Panc1 (cell line): ENCODE results near the gene SMIM38. TPM values are rescaled to one million over a fixed set of nuclear protein-coding genes. Genes with fewer than 3 reads are reported as not detected.

Source experiments
- ATAC-seq: fragments of 200-7000 bp; cut with Tn5 transposase; 2 replicates; pipeline ENCODE4 v1.9.1; 2020; ENCODE audit warnings: mild to moderate bottlenecking, moderate library complexity
- BruUV-seq: library from RNA; stranded (reverse); fragments of 400-500 nt; replicated peaks from 2 replicates; lab custom pipeline; 2021; lab: Mats Ljungman, UMichigan
- CTCF ChIA-PET: fragments of 300-600 bp; sonication (Branson Sonifier 250); formaldehyde crosslinking; loops from one replicate; lab custom pipeline; 2022; ENCODE audit warnings: antibody characterized with exemption; lab: Charles Lee
- POLR2A ChIA-PET: fragments of 300-600 bp; sonication (Branson Sonifier 250); formaldehyde crosslinking; loops from one replicate; lab custom pipeline; 2022; ENCODE audit warnings: antibody characterized with exemption; lab: Charles Lee
- DNase-seq: peaks from one replicate; pipeline ENCODE4 v3.0.0-alpha.2; 2010; ENCODE audit warnings: low read depth, low spot score
- H3K27ac ChIP-seq: 2 replicates; pipeline ENCODE4 v1.5.1; 2011; ENCODE audit warnings: mild to moderate bottlenecking, low read length, inconsistent platforms
- H3K27me3 ChIP-seq: fragments of 200-500 bp; sonication (Bioruptor generic); 2 replicates; pipeline ENCODE4 v1.6.0; 2014; ENCODE audit warnings: low read length, inconsistent platforms; ENCODE audit not compliant: control insufficient read depth, insufficient read depth
- H3K36me3 ChIP-seq: fragments of 200-500 bp; sonication (Bioruptor generic); 2 replicates; pipeline ENCODE4 v1.5.1; 2014; ENCODE audit warnings: inconsistent platforms, mild to moderate bottlenecking, low read length, moderate library complexity; ENCODE audit not compliant: control insufficient read depth, insufficient read depth
- H3K4me1 ChIP-seq: 2 replicates; pipeline ENCODE4 v1.5.1; 2011; ENCODE audit warnings: inconsistent platforms, mild to moderate bottlenecking, low read length, moderate library complexity; ENCODE audit not compliant: control insufficient read depth, insufficient read depth
- H3K4me3 ChIP-seq, 2 experiments: 2 replicates each; pipeline ENCODE4 v1.5.1; 2011 to 2012; ENCODE audit warnings: low read depth in 2 of 2, low read length in 2 of 2, mild to moderate bottlenecking in 2 of 2, inconsistent platforms in 1 of 2, moderate library complexity in 1 of 2
- H3K9me3 ChIP-seq: fragments of 200-500 bp; sonication (Bioruptor generic); 2 replicates; pipeline ENCODE4 v1.5.1; 2014; ENCODE audit warnings: low read depth, mild to moderate bottlenecking, inconsistent platforms, low read length, moderate library complexity; ENCODE audit not compliant: control insufficient read depth, insufficient read depth
- POLR2AphosphoS5 ChIP-seq: IDR thresholded peaks from 2 replicates; pipeline ENCODE4 v1.6.1; 2012; ENCODE audit warnings: mild to moderate bottlenecking, low read depth, low read length, moderate library complexity
- SIN3A ChIP-seq: IDR thresholded peaks from 2 replicates; pipeline ENCODE4 v1.6.1; 2012; ENCODE audit warnings: low read depth, mild to moderate bottlenecking, low read length, moderate library complexity, borderline replicate concordance; ENCODE audit not compliant: insufficient read depth
- TCF7L2 ChIP-seq: IDR thresholded peaks from 2 replicates; pipeline ENCODE4 v1.6.1; 2011; ENCODE audit warnings: mild to moderate bottlenecking, low read depth, low read length, inconsistent platforms
- in situ Hi-C: cut with HindIII; loops from 2 replicates; pipeline ENCODE4 v1.10.0; 2016; ENCODE audit warnings: low sequenced_read_pairs, low pct_unique_long_range_greater_than_20kb
- intact Hi-C: fragments of 100-400 bp; cut with micrococcal nuclease; formaldehyde crosslinking; loops from one replicate; pipeline ENCODE4 v1.10.0; 2022; ENCODE audit not compliant: unreplicated experiment
- total RNA-seq: library from RNA; stranded (reverse); gene quantifications from one replicate; pipeline ENCODE4 v1.2.1, GENCODE V29; 2021; ENCODE audit not compliant: unreplicated experiment
- TF ChIP-seq, protein P1 (sequence below), 2 experiments: IDR thresholded peaks; 2 replicates each; pipeline ENCODE4 v1.6.1; 2011 to 2012; ENCODE audit warnings: low read depth in 2 of 2, control low read depth in 1 of 2, low read length in 1 of 2, mild to moderate bottlenecking in 1 of 2, moderate library complexity in 1 of 2; ENCODE audit not compliant: insufficient read depth in 1 of 2
- TF ChIP-seq, protein P2 (sequence below): fragments of 450-650 bp; IDR thresholded peaks from 2 replicates; pipeline ENCODE4 v1.5.1; 2017; ENCODE audit warnings: mild to moderate bottlenecking

Gene SMIM38
- total RNA-seq, 1 experiment from 2014 or later, result 0.46 TPM

DNA sequence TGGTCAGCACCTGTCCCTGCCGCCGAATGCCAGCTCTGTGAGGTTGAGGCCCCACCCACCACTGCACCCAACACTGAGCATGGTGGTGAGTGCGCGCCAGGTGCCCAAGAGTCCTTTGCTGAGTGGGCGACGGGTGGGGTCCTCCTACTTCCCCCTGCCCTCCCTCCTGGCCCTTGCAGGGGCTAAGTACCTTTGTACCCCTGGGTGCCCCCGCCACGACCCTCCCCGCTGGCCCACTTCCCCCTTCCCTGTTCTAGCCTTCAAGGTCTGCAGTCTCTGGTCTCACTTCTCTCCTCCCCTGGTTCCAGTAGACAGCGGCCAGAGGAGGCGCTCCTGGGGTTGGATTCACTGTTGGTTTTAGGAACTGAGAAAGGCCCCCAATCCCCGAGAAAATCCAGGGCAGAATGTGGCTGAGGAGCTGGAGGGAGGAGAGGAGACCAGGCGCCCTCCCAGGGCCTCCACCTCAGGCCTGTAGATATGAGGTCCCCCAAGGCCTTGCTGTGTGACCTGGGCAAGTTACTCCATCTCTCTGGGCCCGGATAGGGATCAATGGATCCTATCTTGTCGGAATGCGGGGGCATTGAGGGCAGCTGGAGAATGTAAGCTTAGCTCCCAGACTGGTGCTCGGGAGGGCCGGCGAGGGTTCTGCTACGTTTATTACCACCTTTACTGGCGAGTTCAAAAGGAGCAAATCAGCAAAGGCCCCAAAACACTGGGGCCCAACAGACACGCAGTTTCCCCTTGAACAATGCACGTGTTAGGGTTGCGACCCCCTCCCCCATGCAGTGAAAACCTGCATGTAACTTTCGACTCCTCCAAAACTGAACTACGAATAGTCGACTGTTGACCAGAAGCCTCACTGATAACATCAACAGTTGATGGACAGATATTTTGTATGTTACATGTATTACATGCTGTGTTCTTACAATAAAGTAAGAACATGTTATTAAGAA lies 31.9 kb upstream of the SMIM38 start:
- Histone ChIP-seq H3K4me3 (no peak overlapping the region; a peak in 1 of 4 replicates), H3K9me3 (no peaks in the 10 kb centered on the region), H3K27ac (peak overlapping the region; percentile 94), H3K27me3 (no peaks in the 10 kb centered on the region), H3K36me3 (no peaks in the 10 kb centered on the region), H3K4me1 (peaks cover 61% of the 10 kb centered on the region)
- CTCF ChIA-PET, result interaction anchor here (0.5 to 0.7 kb wide), 2 partner anchors 68 to 298 kb away, joined by 3 to 5 read pairs; no protein-coding TSS in a partner anchor
- ATAC-seq (peak; percentile 4; the same call in 1 of the 2 replicates), DNase-seq (no peak)
- no TSS peak for BruUV-seq
- no peak for TF ChIP-seq POLR2AphosphoS5
- no peak for TF ChIP-seq SIN3A
- TF ChIP-seq, protein P1, sequence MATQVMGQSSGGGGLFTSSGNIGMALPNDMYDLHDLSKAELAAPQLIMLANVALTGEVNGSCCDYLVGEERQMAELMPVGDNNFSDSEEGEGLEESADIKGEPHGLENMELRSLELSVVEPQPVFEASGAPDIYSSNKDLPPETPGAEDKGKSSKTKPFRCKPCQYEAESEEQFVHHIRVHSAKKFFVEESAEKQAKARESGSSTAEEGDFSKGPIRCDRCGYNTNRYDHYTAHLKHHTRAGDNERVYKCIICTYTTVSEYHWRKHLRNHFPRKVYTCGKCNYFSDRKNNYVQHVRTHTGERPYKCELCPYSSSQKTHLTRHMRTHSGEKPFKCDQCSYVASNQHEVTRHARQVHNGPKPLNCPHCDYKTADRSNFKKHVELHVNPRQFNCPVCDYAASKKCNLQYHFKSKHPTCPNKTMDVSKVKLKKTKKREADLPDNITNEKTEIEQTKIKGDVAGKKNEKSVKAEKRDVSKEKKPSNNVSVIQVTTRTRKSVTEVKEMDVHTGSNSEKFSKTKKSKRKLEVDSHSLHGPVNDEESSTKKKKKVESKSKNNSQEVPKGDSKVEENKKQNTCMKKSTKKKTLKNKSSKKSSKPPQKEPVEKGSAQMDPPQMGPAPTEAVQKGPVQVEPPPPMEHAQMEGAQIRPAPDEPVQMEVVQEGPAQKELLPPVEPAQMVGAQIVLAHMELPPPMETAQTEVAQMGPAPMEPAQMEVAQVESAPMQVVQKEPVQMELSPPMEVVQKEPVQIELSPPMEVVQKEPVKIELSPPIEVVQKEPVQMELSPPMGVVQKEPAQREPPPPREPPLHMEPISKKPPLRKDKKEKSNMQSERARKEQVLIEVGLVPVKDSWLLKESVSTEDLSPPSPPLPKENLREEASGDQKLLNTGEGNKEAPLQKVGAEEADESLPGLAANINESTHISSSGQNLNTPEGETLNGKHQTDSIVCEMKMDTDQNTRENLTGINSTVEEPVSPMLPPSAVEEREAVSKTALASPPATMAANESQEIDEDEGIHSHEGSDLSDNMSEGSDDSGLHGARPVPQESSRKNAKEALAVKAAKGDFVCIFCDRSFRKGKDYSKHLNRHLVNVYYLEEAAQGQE (IDR thresholded peaks at IDR 0.05; ENCODE audit: insufficient read depth in 1 of 2, low read depth in 2 of 2, low read length in 1 of 2), result no peak
- TF ChIP-seq, protein P2, sequence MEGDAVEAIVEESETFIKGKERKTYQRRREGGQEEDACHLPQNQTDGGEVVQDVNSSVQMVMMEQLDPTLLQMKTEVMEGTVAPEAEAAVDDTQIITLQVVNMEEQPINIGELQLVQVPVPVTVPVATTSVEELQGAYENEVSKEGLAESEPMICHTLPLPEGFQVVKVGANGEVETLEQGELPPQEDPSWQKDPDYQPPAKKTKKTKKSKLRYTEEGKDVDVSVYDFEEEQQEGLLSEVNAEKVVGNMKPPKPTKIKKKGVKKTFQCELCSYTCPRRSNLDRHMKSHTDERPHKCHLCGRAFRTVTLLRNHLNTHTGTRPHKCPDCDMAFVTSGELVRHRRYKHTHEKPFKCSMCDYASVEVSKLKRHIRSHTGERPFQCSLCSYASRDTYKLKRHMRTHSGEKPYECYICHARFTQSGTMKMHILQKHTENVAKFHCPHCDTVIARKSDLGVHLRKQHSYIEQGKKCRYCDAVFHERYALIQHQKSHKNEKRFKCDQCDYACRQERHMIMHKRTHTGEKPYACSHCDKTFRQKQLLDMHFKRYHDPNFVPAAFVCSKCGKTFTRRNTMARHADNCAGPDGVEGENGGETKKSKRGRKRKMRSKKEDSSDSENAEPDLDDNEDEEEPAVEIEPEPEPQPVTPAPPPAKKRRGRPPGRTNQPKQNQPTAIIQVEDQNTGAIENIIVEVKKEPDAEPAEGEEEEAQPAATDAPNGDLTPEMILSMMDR, result no peak
- TF ChIP-seq TCF7L2, result no peak
- intact Hi-C loops, result loop anchor here (5.0 kb wide), 1 partner anchor 173 kb away; no protein-coding TSS in a partner anchor
- in situ Hi-C loops, result no loop called here
- POLR2A ChIA-PET, result interaction anchor here (0.7 kb wide), 1 partner anchor 170 kb away, joined by 5 read pairs; the partner anchor contains the start of gene MYEOV

DNA sequence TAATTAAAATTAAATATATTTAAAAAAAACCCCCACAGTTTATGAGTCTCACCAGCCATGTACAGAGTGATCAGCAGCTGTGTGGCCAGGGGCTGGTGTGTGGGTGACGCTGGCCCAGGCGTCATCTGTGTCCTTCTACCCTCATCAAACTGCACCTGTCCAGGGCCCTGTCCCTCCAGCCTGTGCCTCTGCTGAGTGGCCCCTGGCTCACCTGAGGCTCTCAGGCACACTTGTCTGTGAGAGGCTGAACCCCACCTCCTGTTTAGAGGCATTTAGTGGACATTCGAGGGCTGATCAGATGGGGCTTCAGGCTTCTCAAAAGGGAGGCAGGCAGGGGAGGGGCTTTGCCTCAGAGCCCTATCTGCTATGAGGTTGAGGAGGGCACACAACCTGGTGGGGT lies 29.9 kb upstream of the SMIM38 start:
- TF ChIP-seq SIN3A, result no peak
- no peak for TF ChIP-seq POLR2AphosphoS5
- no peak for TF ChIP-seq TCF7L2
- TF ChIP-seq, protein P1 (IDR thresholded peaks at IDR 0.05; ENCODE audit: insufficient read depth in 1 of 2, low read depth in 2 of 2, low read length in 1 of 2), result no peak
- TF ChIP-seq, protein P2, result no peak
- peak overlapping the region; percentile 94 for H3K27ac ChIP-seq
- DNase-seq, result no peak
- ChIA-PET CTCF (no interaction called here), POLR2A (no interaction called here)
- BruUV-seq, result no TSS peak
- no peaks in the 10 kb centered on the region for H3K36me3 ChIP-seq
- H3K4me3 ChIP-seq, result no peak overlapping the region
- in situ Hi-C loops, result no loop called here
- no peak for ATAC-seq
- no peaks in the 10 kb centered on the region for H3K27me3 ChIP-seq
- H3K4me1 ChIP-seq, result peaks cover 62% of the 10 kb centered on the region
- no peaks in the 10 kb centered on the region for H3K9me3 ChIP-seq
- intact Hi-C loops, result loop anchor here (5.0 kb wide), 1 partner anchor 516 kb away; the partner anchor contains the start of gene CCND1
